ENCODE data around the gene MAP1LC3B. TPM values are rescaled to one million over a fixed set of nuclear protein-coding genes. Genes with fewer than 3 reads are reported as not detected.

Gene MAP1LC3B
- 37.0 and 45.3 TPM in 2 replicates for total RNA-seq (2021)
- Bru-seq, nascent RNA, result percentile 80 among the genes with signal in this experiment
- percentile 78 among the genes with signal in this experiment for BruChase-seq, experiment 1, labeled RNA remaining after a 2-hour chase
- percentile 95 among the genes with signal in this experiment for BruChase-seq, experiment 2, labeled RNA remaining after a 6-hour chase
- long read RNA-seq, transcript MAP1LC3B-201 (4 exons, 2,688 nt), result major isoform, 199 of 223 reads
- long read RNA-seq, partial matches to known transcripts, result 4 of 223 reads
- long read RNA-seq, other reads (novel, unspliced or antisense), result 20 of 223 reads

GRCh38 chr16:87391950-87392820 lies at the start of gene MAP1LC3B:
Gene MAP1LC3B (plus strand): TSS chr16:87392336. CDS start chr16:87392428, 92 bp downstream.
- TF ChIP-seq CTCF (conservative IDR thresholded peaks at IDR 0.05) (no peak), EZH2 (IDR thresholded peaks at IDR 0.05; ENCODE audit: low read depth) (no peak)
- Histone ChIP-seq H3K4me3 (peak within 1 kb of the TSS; percentile 92), H3K27me3 (ENCODE audit: insufficient read depth, low read depth) (no peaks in the 10 kb centered on the region), H2AFZ (peak within 1 kb of the TSS; percentile 70; the same call in 1 of the 2 replicates), H4K20me1 (ENCODE audit: insufficient read depth) (peaks cover 40% of the 10 kb centered on the region), H3K4me1 (replicated peaks; ENCODE audit: insufficient read depth) (peaks cover 38% of the 10 kb centered on the region), H3K79me2 (ENCODE audit: low read depth) (peaks cover 42% of the 10 kb centered on the region), H3K4me2 (peak within 1 kb of the TSS; percentile 91), H3F3A (ENCODE audit: insufficient read depth, low read depth) (peaks cover 20% of the 10 kb centered on the region), H3K9me3 (ENCODE audit: insufficient read depth, low read depth) (no peaks in the 10 kb centered on the region), H3K36me3 (ENCODE audit: low read depth) (no peaks in the 10 kb centered on the region), H3K9me2 (ENCODE audit: insufficient read depth) (no peaks in the 10 kb centered on the region), H3K27ac (peak within 1 kb of the TSS; percentile 76)
- no TSS peak for BruUV-seq (replicated peaks)
- intact Hi-C loops (cut with micrococcal nuclease; ENCODE audit: unreplicated experiment), result loop anchor here (2.0 to 5.0 kb wide), 4 partner anchors 15 to 830 kb away; partner anchors contain the start of genes KLHDC4 and SLC7A5
- POLR2A ChIA-PET (ENCODE audit: unreplicated experiment), result no interaction called here
- CTCF ChIA-PET, result no interaction called here
- peak; percentile 84 to 98 for DNase-seq

- Histone ChIP-seq H3F3A (ENCODE audit: insufficient read depth, low read depth) (no peaks in the 10 kb centered on the region), H3K4me2 (no peak overlapping the region), H3K9me3 (ENCODE audit: insufficient read depth, low read depth) (no peaks in the 10 kb centered on the region), H3K4me3 (no peak overlapping the region), H3K27me3 (ENCODE audit: insufficient read depth, low read depth) (no peaks in the 10 kb centered on the region), H3K36me3 (ENCODE audit: low read depth) (no peaks in the 10 kb centered on the region), H3K9me2 (ENCODE audit: insufficient read depth) (no peaks in the 10 kb centered on the region), H4K20me1 (ENCODE audit: insufficient read depth) (peaks cover 3% of the 10 kb centered on the region), H2AFZ (no peak overlapping the region), H3K4me1 (replicated peaks; ENCODE audit: insufficient read depth) (no peaks in the 10 kb centered on the region), H3K79me2 (ENCODE audit: low read depth) (no peaks in the 10 kb centered on the region), H3K27ac (no peak overlapping the region)
- CTCF ChIA-PET, result no interaction called here
- POLR2A ChIA-PET (ENCODE audit: unreplicated experiment), result no interaction called here
- intact Hi-C loops (cut with micrococcal nuclease; ENCODE audit: unreplicated experiment), result no loop called here
- DNase-seq, result no peak
- TF ChIP-seq CTCF (conservative IDR thresholded peaks at IDR 0.05) (no peak), EZH2 (IDR thresholded peaks at IDR 0.05; ENCODE audit: low read depth) (no peak)
- BruUV-seq (replicated peaks), result no TSS peak
These were observed 49.6 kb upstream of the MAP1LC3B start for GRCh38 chr16:87342504-87342903.

GRCh38 chr16:87342978-87343752 lies 49.0 kb upstream of the MAP1LC3B start:
- no TSS peak for BruUV-seq (replicated peaks)
- intact Hi-C loops (cut with micrococcal nuclease; ENCODE audit: unreplicated experiment), result no loop called here
- no peak overlapping the region for H3K4me2 ChIP-seq
- H3K4me1 ChIP-seq (replicated peaks; ENCODE audit: insufficient read depth), result no peaks in the 10 kb centered on the region
- H3F3A ChIP-seq (ENCODE audit: insufficient read depth, low read depth), result no peaks in the 10 kb centered on the region
- H2AFZ ChIP-seq, result no peak overlapping the region
- H3K9me3 ChIP-seq (ENCODE audit: insufficient read depth, low read depth), result no peaks in the 10 kb centered on the region
- H3K4me3 ChIP-seq, result no peak overlapping the region
- ChIA-PET POLR2A (ENCODE audit: unreplicated experiment) (no interaction called here), CTCF (no interaction called here)
- no peak overlapping the region for H3K27ac ChIP-seq
- no peaks in the 10 kb centered on the region for H3K79me2 ChIP-seq (ENCODE audit: low read depth)
- H3K36me3 ChIP-seq (ENCODE audit: low read depth), result no peaks in the 10 kb centered on the region
- TF ChIP-seq EZH2 (IDR thresholded peaks at IDR 0.05; ENCODE audit: low read depth), result no peak
- no peak for TF ChIP-seq CTCF (conservative IDR thresholded peaks at IDR 0.05)
- no peaks in the 10 kb centered on the region for H3K27me3 ChIP-seq (ENCODE audit: insufficient read depth, low read depth)
- no peaks in the 10 kb centered on the region for H3K9me2 ChIP-seq (ENCODE audit: insufficient read depth)
- DNase-seq, result no peak
- peaks cover 3% of the 10 kb centered on the region for H4K20me1 ChIP-seq (ENCODE audit: insufficient read depth)
